Mucosa of descending colon (tissue), 3 donors: ENCODE results near the gene TMED5. TPM values are rescaled to one million over a fixed set of nuclear protein-coding genes. Genes with fewer than 3 reads are reported as not detected.

ENCODE experiments used
- ATAC-seq: fragments of 200-7000 bp; cut with Tn5 transposase; one replicate; pipeline ENCODE4 v1.9.1; 2020; ENCODE audit warnings: mild to moderate bottlenecking, moderate library complexity
- DNase-seq, 3 donors: peaks; one replicate each; pipeline ENCODE4 v3.0.0-alpha.2; 2020
- H3K36me3 ChIP-seq: fragments of 200-600 bp; one replicate; pipeline ENCODE4 v1.8.0; 2021; ENCODE audit warnings: low read depth, mild to moderate bottlenecking
- H3K4me1 ChIP-seq: fragments of 200-600 bp; one replicate; pipeline ENCODE4 v1.8.0; 2021; ENCODE audit warnings: low read depth, mild to moderate bottlenecking
- H3K4me3 ChIP-seq: fragments of 200-600 bp; one replicate; pipeline ENCODE4 v1.8.0; 2021; ENCODE audit warnings: mild to moderate bottlenecking
- H3K9me3 ChIP-seq: fragments of 200-600 bp; one replicate; pipeline ENCODE4 v1.8.0; 2021; ENCODE audit warnings: mild to moderate bottlenecking
- intact Hi-C, 2 donors: fragments of 100-400 bp; cut with DNase I in 1 of 2; cut with micrococcal nuclease in 1 of 2; formaldehyde crosslinking; loops; one replicate each; pipeline versions ENCODE4 v1.11.0 to v1.11.1; 2022; cut with DNase I, micrococcal nuclease
- total RNA-seq, 3 donors: library from RNA; stranded (reverse); fragmentation: NEBNext Ultra II Directional in 2 of 3; extraction: Animal tissue kit (Norgen Biotek cat#: 25700) in 2 of 3; gene quantifications; one replicate each; pipeline versions ENCODE4 v1.2.1 to v1.2.4, GENCODE V29; 2021 to 2023
- TF ChIP-seq, protein P1 (sequence below): fragments of 200-600 bp; IDR thresholded peaks from one replicate; pipeline ENCODE4 v1.8.0; 2022; ENCODE audit warnings: antibody characterized with exemption, mild to moderate bottlenecking
- donor health status: DM: no; HTN: no; CAD: no; lungs with moderate emphysema.
- donor health status: DM: no; HTN: no; CAD: no.
- donor health status: DM: no; HTN: yes; CAD: no.

The TMED5 gene
- total RNA-seq, 3 donors from 2014 or later, result 45.1 to 47.6 (median 45.7) TPM

DNA sequence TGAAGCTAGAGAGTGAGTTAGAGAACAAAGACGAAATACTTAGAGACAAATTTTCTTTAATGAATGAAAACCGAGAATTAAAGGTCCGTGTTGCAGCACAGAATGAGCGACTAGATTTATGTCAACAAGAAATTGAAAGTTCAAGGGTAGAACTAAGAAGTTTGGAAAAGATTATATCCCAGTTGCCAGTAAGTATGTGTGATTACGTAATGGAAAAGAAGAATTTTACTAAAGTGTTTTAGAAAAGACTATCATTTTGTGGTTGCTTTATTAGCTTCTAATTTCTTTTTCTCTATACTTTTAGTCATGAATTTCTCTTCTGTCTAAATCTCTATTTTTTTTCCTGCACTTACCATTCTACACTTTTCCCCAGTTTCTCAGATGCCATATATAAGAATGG lies 27.0 kb upstream of the TMED5 start:
- Histone ChIP-seq H3K4me3 (no peak overlapping the region), H3K4me1 (no peaks in the 10 kb centered on the region), H3K9me3 (no peaks in the 10 kb centered on the region), H3K36me3 (no peaks in the 10 kb centered on the region)
- TF ChIP-seq, protein P1, sequence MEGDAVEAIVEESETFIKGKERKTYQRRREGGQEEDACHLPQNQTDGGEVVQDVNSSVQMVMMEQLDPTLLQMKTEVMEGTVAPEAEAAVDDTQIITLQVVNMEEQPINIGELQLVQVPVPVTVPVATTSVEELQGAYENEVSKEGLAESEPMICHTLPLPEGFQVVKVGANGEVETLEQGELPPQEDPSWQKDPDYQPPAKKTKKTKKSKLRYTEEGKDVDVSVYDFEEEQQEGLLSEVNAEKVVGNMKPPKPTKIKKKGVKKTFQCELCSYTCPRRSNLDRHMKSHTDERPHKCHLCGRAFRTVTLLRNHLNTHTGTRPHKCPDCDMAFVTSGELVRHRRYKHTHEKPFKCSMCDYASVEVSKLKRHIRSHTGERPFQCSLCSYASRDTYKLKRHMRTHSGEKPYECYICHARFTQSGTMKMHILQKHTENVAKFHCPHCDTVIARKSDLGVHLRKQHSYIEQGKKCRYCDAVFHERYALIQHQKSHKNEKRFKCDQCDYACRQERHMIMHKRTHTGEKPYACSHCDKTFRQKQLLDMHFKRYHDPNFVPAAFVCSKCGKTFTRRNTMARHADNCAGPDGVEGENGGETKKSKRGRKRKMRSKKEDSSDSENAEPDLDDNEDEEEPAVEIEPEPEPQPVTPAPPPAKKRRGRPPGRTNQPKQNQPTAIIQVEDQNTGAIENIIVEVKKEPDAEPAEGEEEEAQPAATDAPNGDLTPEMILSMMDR, result no peak
- ATAC-seq, result no peak
- intact Hi-C loops, result no loop called here
- DNase-seq, result no peak

DNA sequence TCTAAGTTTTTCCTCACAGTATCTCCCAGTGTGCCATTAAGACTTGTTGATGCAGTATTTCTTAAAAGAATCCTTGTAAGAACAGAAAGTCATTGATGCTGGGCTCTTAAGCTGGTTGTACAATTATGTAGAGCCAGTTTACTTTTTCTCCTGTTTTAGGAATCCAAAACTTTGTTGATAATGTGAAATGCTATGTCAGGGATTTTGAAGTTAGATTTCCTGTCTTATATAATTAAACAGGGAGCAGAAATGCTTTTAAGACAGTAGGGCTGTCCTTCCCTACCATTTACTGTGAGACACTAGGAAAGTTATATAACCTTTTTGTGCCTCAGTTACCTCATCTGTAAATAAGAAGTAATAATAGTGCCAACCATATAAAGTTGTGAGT lies 26.3 kb upstream of the TMED5 start:
- Histone ChIP-seq H3K36me3 (no peaks in the 10 kb centered on the region), H3K4me1 (no peaks in the 10 kb centered on the region), H3K4me3 (no peak overlapping the region), H3K9me3 (no peaks in the 10 kb centered on the region)
- intact Hi-C loops, result no loop called here
- ATAC-seq (no peak), DNase-seq (no peak)
- TF ChIP-seq, protein P1, result no peak

DNA sequence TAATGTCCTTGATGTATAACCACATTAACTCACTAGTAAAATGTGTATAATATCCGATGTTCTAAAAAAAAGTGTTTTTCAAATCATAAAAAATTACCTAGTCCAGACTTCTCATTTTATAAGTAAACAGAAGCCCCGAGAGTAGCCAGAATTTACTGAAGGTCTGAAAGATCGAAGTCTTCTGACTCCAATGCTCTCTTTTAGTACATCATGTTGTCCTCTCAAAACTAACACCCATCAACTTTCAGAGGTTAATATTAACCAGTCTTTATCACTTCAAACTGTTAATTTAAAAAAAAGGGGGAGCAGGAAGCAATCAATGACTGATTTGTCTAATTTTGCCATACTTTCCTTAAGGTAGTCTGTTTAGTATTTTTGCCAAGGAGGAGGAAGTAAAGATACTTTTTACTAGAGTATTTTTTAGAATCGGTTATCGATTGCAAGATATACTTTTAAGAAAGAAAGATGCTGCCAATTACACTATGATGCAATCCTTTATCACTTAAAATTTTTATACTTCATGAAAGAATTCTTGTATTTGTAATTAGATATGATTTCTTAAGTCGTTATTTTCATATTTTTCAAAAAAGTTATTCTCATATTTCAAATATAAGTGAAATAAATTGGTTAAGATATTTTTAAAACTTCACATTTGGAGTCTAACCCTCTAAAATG lies 25.8 kb upstream of the TMED5 start:
- ATAC-seq (no peak), DNase-seq (no peak)
- intact Hi-C loops, result no loop called here
- H3K9me3 ChIP-seq, result no peaks in the 10 kb centered on the region
- no peaks in the 10 kb centered on the region for H3K36me3 ChIP-seq
- H3K4me1 ChIP-seq, result no peaks in the 10 kb centered on the region
- TF ChIP-seq, protein P1, result no peak
- no peak overlapping the region for H3K4me3 ChIP-seq

DNA sequence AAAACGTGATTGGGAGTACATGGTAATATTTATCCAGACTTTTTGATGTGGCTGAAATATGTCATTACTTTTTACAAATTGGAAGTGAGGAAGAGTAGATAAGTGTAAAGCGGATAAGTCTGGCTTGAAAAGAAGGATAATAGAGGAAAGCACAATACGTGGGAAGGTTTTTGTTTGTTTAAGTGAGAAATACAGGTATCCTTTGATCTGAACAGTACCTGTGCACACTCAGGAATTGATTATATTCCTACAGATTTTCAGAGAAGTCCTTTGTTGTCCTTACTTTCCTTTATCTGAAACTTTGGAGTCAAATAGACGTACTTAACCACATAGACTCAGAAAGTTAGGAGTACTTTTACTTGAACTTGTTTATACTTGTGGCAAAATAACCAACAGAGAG lies 20.5 kb upstream of the TMED5 start:
- intact Hi-C loops, result no loop called here
- no peaks in the 10 kb centered on the region for H3K4me1 ChIP-seq

DNA sequence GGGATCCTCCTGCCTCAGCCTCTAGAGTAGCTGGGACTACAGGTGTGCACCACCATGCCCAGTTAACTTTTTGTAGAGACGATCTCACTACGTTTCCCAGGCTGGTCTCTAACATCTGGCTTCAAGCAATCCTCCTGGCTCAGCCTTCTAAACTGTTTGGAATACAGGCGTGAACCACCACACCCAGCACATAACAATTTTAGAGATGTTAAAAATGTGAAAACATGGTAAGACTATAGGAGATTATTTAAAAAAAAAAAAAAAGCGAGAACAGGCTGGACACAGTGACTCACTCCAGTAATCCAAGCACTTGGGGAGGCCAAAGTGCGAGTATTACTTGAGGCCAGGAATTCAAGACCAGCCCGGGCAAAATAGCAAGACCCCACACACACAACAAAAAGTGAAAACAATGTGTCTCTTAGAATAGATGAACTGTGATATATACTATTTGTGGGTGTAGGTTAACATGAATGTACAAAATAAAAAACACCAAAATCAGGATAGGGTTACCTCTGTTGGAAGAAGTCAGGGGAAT lies 19.9 kb upstream of the TMED5 start:
- intact Hi-C loops, result no loop called here
- H3K36me3 ChIP-seq, result no peaks in the 10 kb centered on the region

More for the DNA sequence above, 20.5 kb upstream of the TMED5 start:
- Histone ChIP-seq H3K4me3 (no peak overlapping the region), H3K36me3 (no peaks in the 10 kb centered on the region), H3K9me3 (no peaks in the 10 kb centered on the region)
- TF ChIP-seq, protein P1, result no peak
- DNase-seq (no peak), ATAC-seq (no peak)

More for the DNA sequence above, 19.9 kb upstream of the TMED5 start:
- H3K9me3 ChIP-seq, result no peaks in the 10 kb centered on the region
- TF ChIP-seq, protein P1, result no peak
- ATAC-seq (no peak), DNase-seq (no peak)
- no peak overlapping the region for H3K4me3 ChIP-seq
- no peaks in the 10 kb centered on the region for H3K4me1 ChIP-seq
